KOPT-K1 (cell line): ENCODE results near the gene MAP2K4.

Source experiments
- H3K27ac ChIP-seq: fragments of 200-600 bp; sonication (generic); 2 replicates; pipeline ENCODE4 v1.5.1; 2016; ENCODE audit warnings: antibody characterized with exemption, mild to moderate bottlenecking, low read depth, low read length; ENCODE audit not compliant: poor library complexity, severe bottlenecking
- H3K36me3 ChIP-seq: fragments of 200-600 bp; sonication (generic); 2 replicates; pipeline ENCODE4 v1.5.1; 2017; ENCODE audit warnings: antibody characterized with exemption, mild to moderate bottlenecking, low read length, moderate library complexity; ENCODE audit not compliant: insufficient read depth
- H3K9me3 ChIP-seq: fragments of 200-600 bp; sonication (generic); 2 replicates; pipeline ENCODE4 v1.5.1; 2017; ENCODE audit warnings: antibody characterized with exemption, low read length, mild to moderate bottlenecking; ENCODE audit not compliant: insufficient read depth, poor library complexity, severe bottlenecking

MAP2K4 gene

GRCh38 chr17:12021623-12022140 is 1.0 kb downstream of the MAP2K4 start:
- Histone ChIP-seq H3K36me3 (no peaks in the 10 kb centered on the region), H3K9me3 (no peaks in the 10 kb centered on the region), H3K27ac (peak overlapping the region; percentile 74)

- Histone ChIP-seq H3K36me3 (no peaks in the 10 kb centered on the region), H3K9me3 (no peaks in the 10 kb centered on the region), H3K27ac (no peak overlapping the region)
These were observed 1.6 kb downstream of the MAP2K4 start for GRCh38 chr17:12022310-12022709.

GRCh38 chr17:12024327-12024726 is 3.6 kb downstream of the MAP2K4 start:
- H3K36me3 ChIP-seq, result 0 out of 2 replicates have a peak, but pooled peaks cover 4% of the 10 kb centered on the region
- H3K9me3 ChIP-seq, result no peaks in the 10 kb centered on the region
- no peak overlapping the region for H3K27ac ChIP-seq

- no peaks in the 10 kb centered on the region for H3K9me3 ChIP-seq
- H3K36me3 ChIP-seq, result 0 out of 2 replicates have a peak, but pooled peaks cover 4% of the 10 kb centered on the region
- H3K27ac ChIP-seq, result no peak overlapping the region
These were observed 7.0 kb downstream of the MAP2K4 start for GRCh38 chr17:12027658-12028057.

GRCh38 chr17:12028611-12029010 is 7.9 kb downstream of the MAP2K4 start:
- no peak overlapping the region for H3K27ac ChIP-seq
- H3K9me3 ChIP-seq, result no peaks in the 10 kb centered on the region
- H3K36me3 ChIP-seq, result 0 out of 2 replicates have a peak, but pooled peaks cover 4% of the 10 kb centered on the region

GRCh38 chr17:12034538-12034937 is 13.9 kb downstream of the MAP2K4 start:
- Histone ChIP-seq H3K27ac (no peak overlapping the region), H3K9me3 (no peaks in the 10 kb centered on the region), H3K36me3 (0 out of 2 replicates have a peak, but pooled peaks cover 6% of the 10 kb centered on the region)

GRCh38 chr17:12035673-12036072 is 15.0 kb downstream of the MAP2K4 start:
- H3K9me3 ChIP-seq, result no peaks in the 10 kb centered on the region
- 0 out of 2 replicates have a peak, but pooled peaks cover 6% of the 10 kb centered on the region for H3K36me3 ChIP-seq
- H3K27ac ChIP-seq, result no peak overlapping the region

GRCh38 chr17:12037970-12038369 is 17.3 kb downstream of the MAP2K4 start:
- Histone ChIP-seq H3K36me3 (0 out of 2 replicates have a peak, but pooled peaks cover 6% of the 10 kb centered on the region), H3K27ac (no peak overlapping the region), H3K9me3 (no peaks in the 10 kb centered on the region)

GRCh38 chr17:12040478-12040877 is 19.8 kb downstream of the MAP2K4 start:
- H3K9me3 ChIP-seq, result no peaks in the 10 kb centered on the region
- no peak overlapping the region for H3K27ac ChIP-seq
- no peaks in the 10 kb centered on the region for H3K36me3 ChIP-seq

GRCh38 chr17:12041312-12041711 is 20.6 kb downstream of the MAP2K4 start:
- H3K9me3 ChIP-seq, result no peaks in the 10 kb centered on the region
- no peak overlapping the region for H3K27ac ChIP-seq
- H3K36me3 ChIP-seq, result no peaks in the 10 kb centered on the region

- Histone ChIP-seq H3K9me3 (no peaks in the 10 kb centered on the region), H3K36me3 (no peaks in the 10 kb centered on the region), H3K27ac (no peak overlapping the region)
These were observed 23.0 kb downstream of the MAP2K4 start for GRCh38 chr17:12043702-12044101.

- H3K27ac ChIP-seq, result no peak overlapping the region
- H3K36me3 ChIP-seq, result no peaks in the 10 kb centered on the region
- H3K9me3 ChIP-seq, result no peaks in the 10 kb centered on the region
These were observed 26.1 kb downstream of the MAP2K4 start for GRCh38 chr17:12046786-12047185.

- Histone ChIP-seq H3K27ac (no peak overlapping the region), H3K9me3 (no peaks in the 10 kb centered on the region), H3K36me3 (no peaks in the 10 kb centered on the region)
These were observed 27.2 kb downstream of the MAP2K4 start for GRCh38 chr17:12047681-12048376.

GRCh38 chr17:12048843-12049473 is 28.3 kb downstream of the MAP2K4 start:
- no peak overlapping the region for H3K27ac ChIP-seq
- H3K9me3 ChIP-seq, result no peaks in the 10 kb centered on the region
- no peaks in the 10 kb centered on the region for H3K36me3 ChIP-seq

GRCh38 chr17:12050646-12051225 is 30.1 kb downstream of the MAP2K4 start:
- H3K36me3 ChIP-seq, result no peaks in the 10 kb centered on the region
- no peaks in the 10 kb centered on the region for H3K9me3 ChIP-seq
- H3K27ac ChIP-seq, result no peak overlapping the region
